Measurements from ENCODE around the gene PLSCR3.

The PLSCR3 gene

GRCh38 chr17:7383371-7383741, 11.0 kb downstream of the PLSCR3 start:
- no peak overlapping the region for H3K27ac ChIP-seq (ENCODE audit: low read length)
- H3K4me3 ChIP-seq (ENCODE audit: low read length): peak overlapping the region; percentile 84
- H3K4me1 ChIP-seq (ENCODE audit: low read length): peaks cover 9% of the 10 kb centered on the region; the same call in 1 of the 2 replicates
- no peak overlapping the region for H2AFZ ChIP-seq (ENCODE audit: low read depth, low read length)
- no peaks in the 10 kb centered on the region for H3K27me3 ChIP-seq (ENCODE audit: low read depth, low read length)
- no peaks in the 10 kb centered on the region for H3K79me2 ChIP-seq (ENCODE audit: low read length)
- H3K36me3 ChIP-seq (replicated peaks; ENCODE audit: low read depth, low read length): no peaks in the 10 kb centered on the region
- no peak overlapping the region for H3K9ac ChIP-seq (ENCODE audit: low read length)
- no peaks in the 10 kb centered on the region for H4K20me1 ChIP-seq (ENCODE audit: insufficient read depth, low read length)
- peak overlapping the region; percentile 77 for H3K4me2 ChIP-seq (ENCODE audit: low read length)
- TF ChIP-seq EZH2phosphoT487 (IDR thresholded peaks at IDR 0.05; ENCODE audit: low read depth) (no peak), CTCF (IDR thresholded peaks at IDR 0.05; ENCODE audit: low read depth, low read length) (no peak)
- 0 out of 2 replicates have a peak, but pooled peaks cover 5% of the 10 kb centered on the region for H3K9me3 ChIP-seq (ENCODE audit: insufficient read depth, low read length)

GRCh38 chr17:7382901-7383300, 11.4 kb downstream of the PLSCR3 start:
- Histone ChIP-seq H3K4me1 (ENCODE audit: low read length) (peaks cover 9% of the 10 kb centered on the region; the same call in 1 of the 2 replicates), H3K9me3 (ENCODE audit: insufficient read depth, low read length) (0 out of 2 replicates have a peak, but pooled peaks cover 5% of the 10 kb centered on the region), H3K4me2 (ENCODE audit: low read length) (no peak overlapping the region), H3K4me3 (ENCODE audit: low read length) (no peak overlapping the region), H2AFZ (ENCODE audit: low read depth, low read length) (no peak overlapping the region), H3K27ac (ENCODE audit: low read length) (no peak overlapping the region), H3K27me3 (ENCODE audit: low read depth, low read length) (no peaks in the 10 kb centered on the region), H3K79me2 (ENCODE audit: low read length) (no peaks in the 10 kb centered on the region), H3K9ac (ENCODE audit: low read length) (no peak overlapping the region), H3K36me3 (replicated peaks; ENCODE audit: low read depth, low read length) (no peaks in the 10 kb centered on the region), H4K20me1 (ENCODE audit: insufficient read depth, low read length) (no peaks in the 10 kb centered on the region)
- TF ChIP-seq EZH2phosphoT487 (IDR thresholded peaks at IDR 0.05; ENCODE audit: low read depth) (no peak), CTCF (IDR thresholded peaks at IDR 0.05; ENCODE audit: low read depth, low read length) (no peak)

- 0 out of 2 replicates have a peak, but pooled peaks cover 5% of the 10 kb centered on the region for H3K9me3 ChIP-seq (ENCODE audit: insufficient read depth, low read length)
- H3K27me3 ChIP-seq (ENCODE audit: low read depth, low read length): no peaks in the 10 kb centered on the region
- H3K4me3 ChIP-seq (ENCODE audit: low read length): no peak within 1 kb of the TSS
- no peak within 1 kb of the TSS for H3K27ac ChIP-seq (ENCODE audit: low read length)
- no peak within 1 kb of the TSS for H3K4me2 ChIP-seq (ENCODE audit: low read length)
- H3K9ac ChIP-seq (ENCODE audit: low read length): no peak within 1 kb of the TSS
- H3K79me2 ChIP-seq (ENCODE audit: low read length): no peaks in the 10 kb centered on the region
- H4K20me1 ChIP-seq (ENCODE audit: insufficient read depth, low read length): no peaks in the 10 kb centered on the region
- TF ChIP-seq EZH2phosphoT487 (IDR thresholded peaks at IDR 0.05; ENCODE audit: low read depth) (no peak), CTCF (IDR thresholded peaks at IDR 0.05; ENCODE audit: low read depth, low read length) (no peak)
- H2AFZ ChIP-seq (ENCODE audit: low read depth, low read length): no peak within 1 kb of the TSS
- H3K36me3 ChIP-seq (replicated peaks; ENCODE audit: low read depth, low read length): no peaks in the 10 kb centered on the region
- peaks cover 9% of the 10 kb centered on the region; the same call in 1 of the 2 replicates for H3K4me1 ChIP-seq (ENCODE audit: low read length)
Measured at GRCh38 chr17:7380855-7381683, 13.3 kb downstream of the PLSCR3 start, which contains the start of gene TNK1. Gene TNK1, plus strand, starts transcription at chr17:7381089. Its CDS starts 1,838 bp downstream, at chr17:7382927.

- H3K27ac ChIP-seq (ENCODE audit: low read length): no peak overlapping the region
- H3K36me3 ChIP-seq (replicated peaks; ENCODE audit: low read depth, low read length): no peaks in the 10 kb centered on the region
- H3K79me2 ChIP-seq (ENCODE audit: low read length): no peaks in the 10 kb centered on the region
- H3K4me2 ChIP-seq (ENCODE audit: low read length): no peak overlapping the region
- H3K27me3 ChIP-seq (ENCODE audit: low read depth, low read length): no peaks in the 10 kb centered on the region
- TF ChIP-seq EZH2phosphoT487 (IDR thresholded peaks at IDR 0.05; ENCODE audit: low read depth) (no peak), CTCF (IDR thresholded peaks at IDR 0.05; ENCODE audit: low read depth, low read length) (no peak)
- no peak overlapping the region for H2AFZ ChIP-seq (ENCODE audit: low read depth, low read length)
- H3K4me3 ChIP-seq (ENCODE audit: low read length): no peak overlapping the region
- no peak overlapping the region for H3K9ac ChIP-seq (ENCODE audit: low read length)
- peaks cover 9% of the 10 kb centered on the region; the same call in 1 of the 2 replicates for H3K4me1 ChIP-seq (ENCODE audit: low read length)
- 0 out of 2 replicates have a peak, but pooled peaks cover 5% of the 10 kb centered on the region for H3K9me3 ChIP-seq (ENCODE audit: insufficient read depth, low read length)
- H4K20me1 ChIP-seq (ENCODE audit: insufficient read depth, low read length): no peaks in the 10 kb centered on the region
Measured at GRCh38 chr17:7380321-7380720, 14.0 kb downstream of the PLSCR3 start.
